ENCODE data around the gene RAMACL.

Gene RAMACL

GRCh38 chr6:166623318-166623717 is 36.8 kb upstream of the RAMACL start:
- no peaks in the 10 kb centered on the region for H3K36me3 ChIP-seq (ENCODE audit: insufficient read depth, low read length)
- H3K9me3 ChIP-seq (ENCODE audit: control insufficient read depth, insufficient read depth, low read length): no peaks in the 10 kb centered on the region
- no peak overlapping the region for H3K9ac ChIP-seq (ENCODE audit: low read depth, low read length)
- H3K4me1 ChIP-seq (ENCODE audit: insufficient read depth, low read length): peaks cover 34% of the 10 kb centered on the region

GRCh38 chr6:166621114-166621540 is 34.6 kb upstream of the RAMACL start:
- peaks cover 34% of the 10 kb centered on the region for H3K4me1 ChIP-seq (ENCODE audit: insufficient read depth, low read length)
- no peaks in the 10 kb centered on the region for H3K36me3 ChIP-seq (ENCODE audit: insufficient read depth, low read length)
- no peak overlapping the region for H3K9ac ChIP-seq (ENCODE audit: low read depth, low read length)
- no peaks in the 10 kb centered on the region for H3K9me3 ChIP-seq (ENCODE audit: control insufficient read depth, insufficient read depth, low read length)

GRCh38 chr6:166620478-166621113 is 34.1 kb upstream of the RAMACL start:
- no peak overlapping the region for H3K9ac ChIP-seq (ENCODE audit: low read depth, low read length)
- no peaks in the 10 kb centered on the region for H3K36me3 ChIP-seq (ENCODE audit: insufficient read depth, low read length)
- H3K9me3 ChIP-seq (ENCODE audit: control insufficient read depth, insufficient read depth, low read length): no peaks in the 10 kb centered on the region
- peaks cover 30% of the 10 kb centered on the region for H3K4me1 ChIP-seq (ENCODE audit: insufficient read depth, low read length)

- H3K4me1 ChIP-seq (ENCODE audit: insufficient read depth, low read length): peaks cover 29% of the 10 kb centered on the region
- H3K9me3 ChIP-seq (ENCODE audit: control insufficient read depth, insufficient read depth, low read length): no peaks in the 10 kb centered on the region
- H3K36me3 ChIP-seq (ENCODE audit: insufficient read depth, low read length): no peaks in the 10 kb centered on the region
- H3K9ac ChIP-seq (ENCODE audit: low read depth, low read length): no peak overlapping the region
These were observed 33.4 kb upstream of the RAMACL start for GRCh38 chr6:166619912-166620311.

- H3K36me3 ChIP-seq (ENCODE audit: insufficient read depth, low read length): no peaks in the 10 kb centered on the region
- peaks cover 32% of the 10 kb centered on the region for H3K4me1 ChIP-seq (ENCODE audit: insufficient read depth, low read length)
- H3K9me3 ChIP-seq (ENCODE audit: control insufficient read depth, insufficient read depth, low read length): no peaks in the 10 kb centered on the region
- H3K9ac ChIP-seq (ENCODE audit: low read depth, low read length): no peak overlapping the region
These were observed 32.6 kb upstream of the RAMACL start for GRCh38 chr6:166618866-166619761.

- no peak overlapping the region for H3K9ac ChIP-seq (ENCODE audit: low read depth, low read length)
- peaks cover 31% of the 10 kb centered on the region for H3K4me1 ChIP-seq (ENCODE audit: insufficient read depth, low read length)
- no peaks in the 10 kb centered on the region for H3K9me3 ChIP-seq (ENCODE audit: control insufficient read depth, insufficient read depth, low read length)
- no peaks in the 10 kb centered on the region for H3K36me3 ChIP-seq (ENCODE audit: insufficient read depth, low read length)
These were observed 31.8 kb upstream of the RAMACL start for GRCh38 chr6:166618251-166618650.

- Histone ChIP-seq H3K9ac (ENCODE audit: low read depth, low read length) (no peak overlapping the region), H3K4me1 (ENCODE audit: insufficient read depth, low read length) (peaks cover 29% of the 10 kb centered on the region), H3K9me3 (ENCODE audit: control insufficient read depth, insufficient read depth, low read length) (no peaks in the 10 kb centered on the region), H3K36me3 (ENCODE audit: insufficient read depth, low read length) (no peaks in the 10 kb centered on the region)
These were observed 30.9 kb upstream of the RAMACL start for GRCh38 chr6:166617359-166617758.

- H3K9me3 ChIP-seq (ENCODE audit: control insufficient read depth, insufficient read depth, low read length): no peaks in the 10 kb centered on the region
- no peak overlapping the region for H3K9ac ChIP-seq (ENCODE audit: low read depth, low read length)
- peaks cover 23% of the 10 kb centered on the region for H3K4me1 ChIP-seq (ENCODE audit: insufficient read depth, low read length)
- no peaks in the 10 kb centered on the region for H3K36me3 ChIP-seq (ENCODE audit: insufficient read depth, low read length)
These were observed 30.1 kb upstream of the RAMACL start for GRCh38 chr6:166616261-166617238.

GRCh38 chr6:166615059-166615770 is 28.7 kb upstream of the RAMACL start:
- Histone ChIP-seq H3K9ac (ENCODE audit: low read depth, low read length) (no peak overlapping the region), H3K9me3 (ENCODE audit: control insufficient read depth, insufficient read depth, low read length) (no peaks in the 10 kb centered on the region), H3K36me3 (ENCODE audit: insufficient read depth, low read length) (no peaks in the 10 kb centered on the region), H3K4me1 (ENCODE audit: insufficient read depth, low read length) (peaks cover 10% of the 10 kb centered on the region)

- no peak overlapping the region for H3K9ac ChIP-seq (ENCODE audit: low read depth, low read length)
- no peaks in the 10 kb centered on the region for H3K9me3 ChIP-seq (ENCODE audit: control insufficient read depth, insufficient read depth, low read length)
- no peaks in the 10 kb centered on the region for H3K36me3 ChIP-seq (ENCODE audit: insufficient read depth, low read length)
- 0 out of 2 replicates have a peak, but pooled peaks cover 5% of the 10 kb centered on the region for H3K4me1 ChIP-seq (ENCODE audit: insufficient read depth, low read length)
These were observed 28.1 kb upstream of the RAMACL start for GRCh38 chr6:166614589-166614988.

- Histone ChIP-seq H3K9me3 (ENCODE audit: control insufficient read depth, insufficient read depth, low read length) (no peaks in the 10 kb centered on the region), H3K36me3 (ENCODE audit: insufficient read depth, low read length) (no peaks in the 10 kb centered on the region), H3K4me1 (ENCODE audit: insufficient read depth, low read length) (0 out of 2 replicates have a peak, but pooled peaks cover 5% of the 10 kb centered on the region), H3K9ac (ENCODE audit: low read depth, low read length) (no peak overlapping the region)
These were observed 27.7 kb upstream of the RAMACL start for GRCh38 chr6:166614171-166614583.

GRCh38 chr6:166613027-166613426 is 26.5 kb upstream of the RAMACL start:
- no peak overlapping the region for H3K9ac ChIP-seq (ENCODE audit: low read depth, low read length)
- no peaks in the 10 kb centered on the region for H3K36me3 ChIP-seq (ENCODE audit: insufficient read depth, low read length)
- H3K4me1 ChIP-seq (ENCODE audit: insufficient read depth, low read length): 0 out of 2 replicates have a peak, but pooled peaks cover 5% of the 10 kb centered on the region
- H3K9me3 ChIP-seq (ENCODE audit: control insufficient read depth, insufficient read depth, low read length): no peaks in the 10 kb centered on the region

GRCh38 chr6:166612471-166612881 is 26.0 kb upstream of the RAMACL start:
- Histone ChIP-seq H3K9ac (ENCODE audit: low read depth, low read length) (no peak overlapping the region), H3K4me1 (ENCODE audit: insufficient read depth, low read length) (0 out of 2 replicates have a peak, but pooled peaks cover 5% of the 10 kb centered on the region), H3K36me3 (ENCODE audit: insufficient read depth, low read length) (no peaks in the 10 kb centered on the region), H3K9me3 (ENCODE audit: control insufficient read depth, insufficient read depth, low read length) (no peaks in the 10 kb centered on the region)

Data from ES-I3 (cell line).